GM19467 (cell line): ENCODE results near the gene ITGBL1.

Experiments
- ATAC-seq: cut with Tn5 transposase; IDR thresholded peaks from one replicate; pipeline ENCODE4 v1.9.1; 2021; ENCODE audit warnings: mild to moderate bottlenecking, moderate library complexity; ENCODE audit not compliant: unreplicated experiment

Gene ITGBL1

DNA sequence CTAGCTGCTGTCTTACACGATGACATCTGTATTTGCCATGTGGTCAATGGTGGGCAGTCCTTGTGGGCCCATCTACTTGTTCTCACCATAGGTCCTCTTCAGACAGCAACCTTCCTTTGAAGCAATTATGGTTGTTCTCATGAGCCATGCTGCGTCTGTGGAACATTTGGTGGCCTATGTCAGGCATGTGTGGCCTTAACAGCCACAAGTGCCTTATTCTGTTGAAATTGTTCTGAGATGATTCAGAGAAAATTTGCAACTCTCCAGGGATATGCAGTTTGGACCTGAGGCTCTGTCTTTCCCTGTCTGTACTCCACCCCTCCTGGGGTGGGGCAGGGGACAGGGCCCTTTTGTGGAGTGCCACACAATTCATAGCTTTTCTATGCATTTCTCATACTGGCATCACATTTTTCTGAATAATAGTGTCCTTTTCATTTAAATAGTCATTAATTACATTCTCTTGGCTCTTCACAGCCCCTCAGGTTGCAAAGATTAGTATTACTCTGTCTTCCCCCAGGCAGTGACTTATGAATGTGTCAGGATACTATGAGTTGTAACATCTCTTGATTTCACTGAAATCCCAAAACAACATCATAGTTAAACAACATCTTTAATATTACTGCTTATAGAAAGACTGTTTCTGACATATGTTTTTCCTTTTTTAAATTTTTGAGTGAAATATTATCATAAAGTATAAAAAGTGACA, 102.1 kb downstream of the ITGBL1 start:
- ATAC-seq = no peak

DNA sequence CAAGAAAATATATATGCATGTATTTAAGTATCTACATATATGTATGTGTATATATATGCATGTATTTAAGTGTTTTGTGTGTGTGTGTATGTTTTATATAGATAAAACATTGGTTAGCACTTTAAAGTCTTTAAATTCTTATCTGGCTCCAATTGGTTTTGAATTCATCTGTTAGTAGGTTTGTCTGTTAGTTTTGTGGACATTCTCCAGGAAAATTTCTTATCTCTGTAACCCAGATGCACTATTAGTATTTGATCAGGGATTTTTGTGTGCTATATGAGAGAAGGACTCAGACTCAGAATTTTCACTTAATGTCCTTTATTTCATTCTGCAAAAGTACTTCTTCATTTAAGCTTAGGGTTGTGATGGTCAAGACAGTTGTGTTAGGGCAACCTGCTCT, 103.1 kb downstream of the ITGBL1 start:
- no peak for ATAC-seq

DNA sequence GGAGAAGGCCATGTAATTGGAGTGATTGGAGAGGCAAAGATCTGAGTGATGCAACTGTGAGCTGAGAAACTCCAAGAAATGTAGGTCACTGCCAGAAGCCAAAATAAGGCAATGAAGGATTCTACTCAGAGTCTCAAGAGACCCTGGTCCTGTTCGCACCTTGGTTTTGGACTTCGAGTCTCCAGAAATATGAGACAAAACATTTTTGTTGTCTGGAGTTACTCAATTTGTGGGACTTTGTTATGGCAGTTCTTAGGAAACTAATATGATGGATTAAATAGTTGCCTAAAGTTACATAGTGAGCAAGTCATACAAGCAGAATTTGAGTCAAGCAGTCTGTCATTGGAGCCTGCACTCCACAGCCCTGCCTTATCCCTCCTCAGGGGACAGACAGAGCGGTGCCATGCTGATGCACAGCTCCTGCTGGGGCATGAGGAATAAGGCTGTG, 104.2 kb downstream of the ITGBL1 start:
- ATAC-seq = no peak

DNA sequence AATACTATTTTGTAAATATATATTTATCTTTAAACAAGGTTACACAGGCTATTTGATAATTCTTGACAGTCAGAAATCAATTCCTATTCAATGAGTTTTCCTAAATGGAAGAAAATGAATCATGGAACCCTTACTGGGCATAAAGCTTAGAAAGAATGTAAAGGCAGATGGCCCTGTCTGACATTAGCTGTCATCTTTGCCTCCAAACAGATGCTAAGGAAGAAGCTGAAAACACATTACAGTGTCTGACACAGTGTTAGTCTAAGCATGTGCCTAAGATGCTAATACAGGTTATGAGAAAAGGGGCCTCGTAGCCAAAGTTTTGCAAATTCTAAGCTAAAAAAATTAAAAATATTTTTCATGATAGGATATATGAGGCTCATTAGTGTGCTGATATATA, 112.8 kb downstream of the ITGBL1 start:
- no peak for ATAC-seq

DNA sequence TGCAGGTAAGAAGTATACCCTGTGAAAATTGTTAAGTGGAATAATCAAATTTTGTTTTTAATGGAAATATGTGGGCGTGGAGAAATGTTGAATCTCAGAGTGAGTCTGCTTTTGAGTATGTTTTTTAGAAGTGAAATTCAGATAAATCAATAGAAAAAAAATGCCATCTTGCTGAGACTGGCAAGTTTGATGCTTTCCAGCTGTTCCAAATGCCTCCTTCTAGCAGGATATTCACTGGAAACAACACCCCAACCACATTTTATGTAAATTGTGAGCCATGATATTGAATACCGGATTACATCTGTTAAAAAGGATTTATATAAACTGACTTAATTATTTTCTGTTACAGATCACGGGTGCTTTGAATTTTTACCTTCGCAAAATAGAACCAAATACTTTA, 115.4 kb downstream of the ITGBL1 start:
- ATAC-seq = no peak

DNA sequence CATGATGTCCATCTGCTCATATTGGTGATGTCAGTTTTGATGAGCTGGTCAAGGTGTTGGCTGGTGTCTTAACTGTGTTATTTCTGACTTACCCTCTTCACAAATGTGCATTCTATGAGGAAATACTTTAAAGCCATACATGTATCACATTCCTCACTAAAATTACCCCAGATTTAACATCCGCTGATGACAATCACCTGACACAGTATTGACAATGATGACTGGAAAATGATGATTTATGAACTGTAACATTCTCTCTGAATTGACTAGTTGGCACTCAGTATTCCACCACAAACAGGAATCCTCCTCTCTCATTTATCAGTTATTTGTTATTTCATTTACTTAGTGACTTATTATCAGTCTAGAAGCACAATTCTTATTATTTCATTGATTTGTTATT, 117.3 kb downstream of the ITGBL1 start:
- no peak for ATAC-seq

DNA sequence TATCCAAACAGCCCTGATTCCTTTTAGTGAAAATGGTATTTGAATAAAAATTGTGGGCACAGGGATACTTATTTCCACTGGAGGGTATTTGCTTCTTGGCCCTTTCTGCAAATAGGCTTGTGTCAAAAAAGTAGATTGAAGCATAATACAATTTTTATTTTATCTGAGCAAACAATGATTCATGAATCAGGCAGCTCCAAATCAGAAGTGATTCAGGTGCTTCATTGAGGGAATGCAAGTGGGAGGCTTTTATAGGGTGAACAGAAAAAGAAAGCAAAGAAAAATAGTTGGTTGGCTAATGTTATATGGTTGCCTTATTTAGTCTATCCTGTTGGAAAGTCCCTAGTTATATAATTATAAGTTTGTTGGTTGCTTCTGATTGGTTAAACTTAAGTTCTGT, 117.9 kb downstream of the ITGBL1 start:
- no peak for ATAC-seq

DNA sequence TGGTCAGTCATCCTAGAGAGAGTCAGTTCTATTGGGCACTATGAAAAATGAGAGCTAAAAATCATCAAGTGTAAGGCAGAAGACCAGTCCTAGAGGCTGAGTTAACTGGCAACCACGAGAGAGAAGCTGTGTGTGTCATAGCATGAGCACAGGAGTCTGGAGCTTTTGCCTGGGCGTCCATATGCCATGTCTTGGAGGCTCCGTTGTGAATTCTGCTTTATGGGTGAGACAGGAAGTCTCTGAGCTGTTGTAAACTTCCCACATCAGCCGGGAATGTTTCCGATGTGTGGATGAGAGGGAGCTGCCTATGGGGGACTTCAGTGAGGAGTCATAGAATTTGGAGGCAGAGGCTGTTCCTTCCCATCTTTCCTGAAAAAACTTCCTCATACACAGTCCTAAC, 120.0 kb downstream of the ITGBL1 start:
- no peak for ATAC-seq

DNA sequence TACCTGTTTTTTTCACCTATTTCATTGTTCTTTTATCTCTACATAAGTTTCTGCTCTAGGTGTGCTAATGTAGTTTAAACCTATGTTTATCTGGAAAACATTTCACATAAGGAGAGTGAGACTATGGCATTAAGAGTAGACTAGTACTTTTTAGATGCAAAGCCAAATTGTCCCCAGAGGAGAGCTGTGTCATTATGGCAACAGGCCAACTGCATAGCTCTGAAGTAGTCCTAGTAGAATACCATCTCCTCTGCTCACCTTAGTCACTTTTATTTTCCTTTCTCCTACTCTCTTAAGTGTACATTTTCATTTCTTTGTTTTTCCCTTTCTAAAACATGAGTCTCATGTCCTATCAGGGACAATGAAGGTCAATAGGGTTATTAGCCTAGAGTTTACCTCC, 123.1 kb downstream of the ITGBL1 start:
- ATAC-seq = no peak

DNA sequence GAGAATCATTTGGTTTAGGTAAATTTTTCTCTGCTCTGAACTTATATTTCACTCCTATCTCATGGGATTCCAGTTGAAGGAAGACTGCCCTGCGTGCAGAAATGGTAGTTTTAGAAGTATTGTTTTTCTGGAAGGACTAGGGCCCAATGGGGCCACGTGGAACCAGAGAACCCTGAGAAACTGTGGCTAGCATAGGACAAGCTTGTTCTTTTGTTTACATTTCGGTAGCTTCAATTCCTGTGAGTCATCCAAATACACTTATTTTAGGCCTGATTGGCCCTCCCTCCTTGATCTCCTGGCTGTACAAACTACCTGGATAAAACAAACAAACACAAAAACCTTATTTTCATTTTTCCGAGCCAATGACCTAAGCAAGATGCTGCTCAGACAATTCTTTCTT, 124.0 kb downstream of the ITGBL1 start:
- ATAC-seq = no peak

DNA sequence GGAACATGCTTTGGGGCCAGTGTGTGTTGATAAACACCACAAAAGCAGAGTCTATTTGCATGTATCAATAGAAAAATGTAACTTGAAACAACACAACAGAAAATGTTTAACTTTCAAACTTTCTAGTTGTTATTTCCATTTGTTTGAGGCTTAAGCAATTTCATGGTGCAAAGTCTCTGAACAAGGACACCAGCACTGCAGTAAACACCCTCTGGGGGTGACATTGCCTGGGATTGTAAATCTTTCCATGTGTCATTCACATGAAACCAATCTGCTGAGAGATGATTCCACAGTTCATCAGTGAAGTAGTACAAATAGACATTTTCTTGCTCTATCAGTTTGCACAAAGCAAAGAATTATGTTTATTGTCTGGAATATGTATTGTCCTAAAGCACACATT, 124.5 kb downstream of the ITGBL1 start:
- ATAC-seq = no peak

DNA sequence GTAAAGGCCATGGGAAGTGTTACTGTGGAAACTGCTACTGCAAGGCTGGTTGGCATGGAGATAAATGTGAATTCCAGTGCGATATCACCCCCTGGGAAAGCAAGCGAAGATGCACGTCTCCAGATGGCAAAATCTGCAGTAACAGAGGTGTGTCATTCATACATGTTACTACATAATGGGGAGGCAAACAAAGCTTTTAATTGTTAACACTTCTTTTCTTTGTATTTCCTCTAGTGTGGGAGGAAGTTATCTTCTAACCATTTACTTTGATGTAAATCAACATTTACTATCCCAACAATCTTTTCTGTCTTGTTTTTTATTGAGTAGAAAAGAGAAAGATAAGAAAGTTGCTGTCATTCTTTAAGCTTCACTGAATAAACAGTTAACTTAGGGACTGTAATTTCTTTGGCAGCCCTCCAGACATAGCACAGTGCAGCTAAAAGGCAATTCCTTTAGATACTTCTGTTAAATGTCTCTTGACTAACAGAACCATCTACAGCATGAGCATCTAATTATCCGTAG, 126.9 kb downstream of the ITGBL1 start:
- no peak for ATAC-seq

DNA sequence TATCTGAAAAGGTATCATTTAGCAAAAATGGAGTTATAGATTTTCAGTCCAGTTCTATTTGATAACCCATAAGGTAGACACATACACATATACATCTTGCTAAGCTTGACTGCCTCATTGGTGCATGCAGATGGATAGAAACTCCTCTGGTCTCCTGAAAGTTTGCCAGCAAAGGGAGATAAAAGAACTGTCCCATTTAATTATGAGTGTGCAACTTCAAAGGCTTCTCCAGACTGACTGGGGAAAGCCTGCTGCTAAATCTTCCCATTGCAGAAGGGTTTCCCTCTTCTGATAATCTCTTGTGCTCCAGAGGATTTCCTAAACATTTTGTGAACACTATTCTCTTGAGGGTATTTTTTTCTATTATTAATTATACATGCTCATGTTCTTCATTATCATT, 131.9 kb downstream of the ITGBL1 start:
- ATAC-seq = no peak

DNA sequence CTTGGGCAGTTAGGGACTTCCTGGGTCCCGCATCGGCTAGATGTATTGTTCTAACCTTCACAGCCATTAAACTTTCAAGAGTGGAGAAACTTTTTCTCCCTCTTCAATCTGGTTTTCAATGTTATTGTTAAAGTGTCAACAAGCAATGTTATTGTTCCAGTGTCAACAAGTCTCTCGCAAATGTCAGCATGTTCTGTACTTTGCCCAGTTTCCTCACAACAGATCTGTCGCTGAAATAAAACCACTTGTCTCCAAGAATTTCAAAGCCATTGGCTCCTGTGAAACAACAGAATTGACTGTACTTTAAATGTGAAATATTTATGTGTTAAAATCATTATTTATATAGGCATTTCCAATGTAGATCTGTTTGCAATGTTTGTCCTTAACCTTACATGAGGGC, 138.0 kb downstream of the ITGBL1 start:
- no peak for ATAC-seq

DNA sequence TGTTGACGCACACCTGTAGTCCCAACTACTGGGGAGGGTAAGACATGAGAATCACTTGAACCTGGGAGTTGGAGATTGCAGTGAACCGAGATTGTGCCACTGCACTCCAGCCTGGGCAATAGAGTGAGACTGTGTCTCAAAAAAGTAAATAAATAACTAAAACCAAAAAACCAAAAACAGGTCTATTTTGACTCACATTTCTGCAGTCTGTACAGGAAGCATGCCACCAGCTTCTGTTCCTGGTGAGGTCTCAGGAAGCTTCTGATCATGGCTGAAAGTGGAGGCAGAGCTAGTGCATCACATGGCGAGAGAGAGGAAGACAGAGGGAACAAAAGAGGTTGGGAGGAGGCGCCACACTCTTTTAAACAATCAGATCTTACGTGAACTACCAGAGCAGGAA, 142.5 kb downstream of the ITGBL1 start:
- ATAC-seq = no peak

DNA sequence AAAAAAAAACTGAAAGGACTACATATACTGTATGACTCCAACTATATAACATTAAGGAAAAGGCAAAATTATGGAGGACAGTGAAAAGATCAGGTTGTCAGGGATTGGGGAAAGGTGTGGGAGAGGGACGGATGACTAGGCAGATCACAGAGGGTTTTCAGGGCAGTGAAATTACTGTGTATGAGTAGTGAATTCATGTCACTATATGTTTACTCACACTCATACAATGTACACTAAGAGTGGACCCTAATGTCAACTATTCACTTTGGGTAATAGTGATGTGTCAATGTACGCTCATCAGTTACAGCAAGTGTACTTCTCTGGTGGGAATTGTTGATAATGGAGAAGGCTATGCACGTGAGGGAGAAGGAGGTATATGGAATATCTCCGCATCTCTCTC, 144.3 kb downstream of the ITGBL1 start:
- ATAC-seq = no peak

DNA sequence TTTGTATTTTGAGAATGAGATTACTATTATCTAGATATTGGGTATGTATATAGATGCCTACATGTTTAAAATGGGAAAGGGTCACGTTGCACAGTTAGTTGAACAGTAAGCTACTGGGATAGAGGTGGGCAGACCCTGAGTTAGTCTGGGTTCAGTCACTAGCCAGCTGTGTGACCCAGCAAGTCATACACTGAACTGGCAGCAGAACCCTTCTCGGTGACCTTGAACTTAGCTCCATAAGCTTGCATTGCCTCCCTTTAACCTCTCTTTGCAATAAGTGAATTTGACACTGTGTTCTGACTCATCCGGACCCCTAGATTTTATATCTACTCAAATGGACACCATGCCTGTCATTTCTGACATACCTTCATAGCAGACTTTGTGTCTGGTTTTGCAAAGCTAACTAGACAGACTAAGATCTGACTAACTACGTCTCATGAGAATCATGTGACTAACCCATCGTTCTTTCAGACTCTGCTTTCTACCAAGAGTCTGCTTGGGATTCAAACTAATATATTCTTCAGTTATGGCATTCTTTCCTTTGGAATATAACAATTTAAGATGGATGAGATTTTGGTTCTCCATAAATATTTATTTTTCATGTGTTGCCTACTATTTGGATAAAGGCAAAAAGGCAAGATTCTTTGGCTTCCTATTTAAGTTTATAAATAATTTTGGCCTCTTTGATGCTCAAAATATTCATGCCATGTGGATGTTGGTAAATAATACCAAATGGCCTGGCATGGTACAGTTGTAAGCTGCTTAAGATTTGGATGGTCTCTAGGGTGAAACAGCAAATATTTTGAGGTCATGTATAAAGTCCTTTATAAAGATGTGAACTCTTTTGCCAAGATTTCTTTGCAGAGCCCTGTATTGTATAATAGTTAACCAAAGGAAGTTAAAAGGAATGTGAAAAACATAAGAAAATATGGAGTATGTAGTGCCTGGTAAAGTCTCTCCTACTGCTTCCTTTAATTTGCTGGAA, 159.3 kb downstream of the ITGBL1 start:
- ATAC-seq = no peak

DNA sequence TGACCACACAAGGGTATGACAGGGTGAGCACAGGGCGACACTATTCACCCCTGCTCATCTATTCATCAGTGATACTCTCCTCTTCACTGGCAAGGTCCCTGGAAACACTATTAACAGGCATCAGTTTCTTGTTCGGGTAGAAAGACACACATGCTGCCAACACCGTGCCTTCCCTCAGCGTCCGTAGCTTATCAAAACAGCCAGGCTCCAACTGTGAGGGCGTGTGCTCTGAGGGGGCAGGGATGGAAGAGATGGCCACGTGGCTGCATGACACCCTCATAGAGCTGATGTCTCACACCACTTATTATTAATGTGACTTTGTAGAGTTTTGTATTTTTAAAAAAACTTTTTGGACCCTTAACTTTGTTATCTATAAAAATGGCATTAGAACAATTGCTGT, 160.3 kb downstream of the ITGBL1 start:
- no peak for ATAC-seq

DNA sequence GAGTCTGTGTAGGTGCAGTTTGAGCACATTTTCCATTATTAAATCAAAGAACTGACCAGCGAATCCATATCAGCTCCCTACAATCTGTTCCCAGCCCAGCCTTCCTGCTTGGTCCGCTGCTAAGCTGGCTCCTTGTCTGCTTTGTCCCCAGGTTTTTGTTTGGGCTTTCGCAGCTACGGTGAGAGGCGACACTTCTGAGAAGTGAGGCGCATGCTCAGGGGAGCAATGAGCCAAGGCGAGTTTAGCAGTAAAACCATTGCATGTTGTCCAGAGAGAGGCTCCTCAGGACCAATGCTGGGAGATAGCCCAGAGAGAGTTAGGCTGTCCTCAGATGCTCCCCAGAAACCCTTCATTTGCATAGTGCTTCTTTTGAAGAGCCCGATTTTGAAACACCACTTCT, 162.0 kb downstream of the ITGBL1 start:
- no peak for ATAC-seq

DNA sequence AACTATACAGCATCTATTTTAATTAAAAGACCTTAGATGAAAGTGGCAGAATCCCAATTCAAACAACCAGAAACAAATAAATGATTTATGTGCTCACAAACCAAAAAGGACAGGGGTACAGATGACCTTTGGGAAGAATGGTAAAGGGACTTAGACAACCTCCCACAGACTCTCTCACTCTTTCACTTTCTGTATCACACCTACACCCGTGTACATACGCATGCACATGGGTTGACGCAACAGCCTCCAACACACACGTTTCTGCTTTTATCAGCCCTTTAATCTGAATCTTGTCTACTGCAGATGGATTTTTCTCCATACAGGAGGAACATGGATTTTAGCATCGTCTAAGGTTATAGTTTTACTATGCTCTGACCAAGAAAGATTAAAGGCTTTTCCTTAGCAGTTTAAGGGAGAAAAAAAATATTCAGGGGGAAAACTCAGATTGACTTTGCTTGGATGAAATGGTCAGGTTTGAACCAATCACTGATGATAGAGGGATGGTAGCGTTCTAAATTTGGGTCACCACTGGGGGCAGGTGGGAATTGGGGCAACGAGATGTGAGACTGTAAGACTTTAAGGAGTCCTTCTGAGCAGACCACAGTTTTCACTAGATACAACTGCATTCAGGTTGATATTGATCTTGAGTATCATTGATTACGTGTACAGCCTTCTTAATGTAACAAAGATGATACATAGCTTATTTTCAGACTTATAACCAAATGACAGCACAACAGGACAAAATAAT, 166.1 kb downstream of the ITGBL1 start:
- no peak for ATAC-seq

DNA sequence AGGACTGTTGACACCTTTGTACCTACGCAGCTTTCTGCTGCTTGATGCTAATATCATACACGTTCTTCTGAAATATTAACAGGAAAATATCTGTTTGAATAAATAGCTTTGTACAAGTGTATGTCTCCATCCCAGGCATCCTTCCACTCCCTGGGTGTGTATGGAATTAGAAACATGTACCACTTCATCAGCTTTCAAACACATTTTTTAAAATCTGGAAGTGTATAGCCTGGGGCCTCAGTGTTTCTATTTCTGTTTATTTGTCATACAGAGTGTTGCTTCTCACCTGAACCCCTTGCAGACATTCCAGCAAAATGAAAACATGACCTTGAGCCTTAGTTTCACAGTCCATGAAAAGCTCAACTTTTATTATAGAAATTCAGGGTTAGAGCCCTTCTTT, 168.6 kb downstream of the ITGBL1 start:
- ATAC-seq = no peak
